Parathyroid adenoma (tissue), 2 donors: Measurements from ENCODE around the gene CD79B.

Experiments
- H2AFZ ChIP-seq: fragments of 300-600 bp; sonication (generic); one replicate; pipeline ENCODE4 v1.7.0; 2017; ENCODE audit warnings: antibody characterized with exemption, mild to moderate bottlenecking
- H3K27ac ChIP-seq: fragments of 300-600 bp; sonication (generic); one replicate; pipeline ENCODE4 v1.7.0; 2017
- H3K27me3 ChIP-seq: fragments of 300-600 bp; sonication (generic); one replicate; pipeline ENCODE4 v1.7.0; 2017; ENCODE audit warnings: low read length; ENCODE audit not compliant: control insufficient read depth, insufficient read depth
- H3K36me3 ChIP-seq: fragments of 300-600 bp; sonication (generic); one replicate; pipeline ENCODE4 v1.7.0; 2017; ENCODE audit warnings: low read length; ENCODE audit not compliant: control insufficient read depth, insufficient read depth
- H3K4me1 ChIP-seq: fragments of 300-600 bp; sonication (generic); one replicate; pipeline ENCODE4 v1.7.0; 2017; ENCODE audit warnings: control low read depth
- H3K4me2 ChIP-seq: fragments of 300-600 bp; sonication (generic); one replicate; pipeline ENCODE4 v1.7.0; 2017; ENCODE audit warnings: low read length
- H3K4me3 ChIP-seq: fragments of 300-600 bp; sonication (generic); one replicate; pipeline ENCODE4 v1.7.0; 2017; ENCODE audit warnings: low read depth, low read length
- H3K79me2 ChIP-seq: fragments of 300-600 bp; sonication (generic); one replicate; pipeline ENCODE4 v1.7.0; 2017; ENCODE audit warnings: control low read depth
- H3K9ac ChIP-seq: fragments of 300-600 bp; sonication (generic); one replicate; pipeline ENCODE4 v1.7.0; 2017; ENCODE audit warnings: mild to moderate bottlenecking
- H3K9me3 ChIP-seq: fragments of 300-600 bp; sonication (generic); one replicate; pipeline ENCODE4 v1.7.0; 2017; ENCODE audit warnings: low read length; ENCODE audit not compliant: control insufficient read depth
- TF ChIP-seq, protein P1 (sequence below): fragments of 300-600 bp; sonication (generic); IDR thresholded peaks from one replicate; pipeline ENCODE4 v1.7.0; 2017; ENCODE audit warnings: antibody characterized with exemption, mild to moderate bottlenecking
- donor health status: primary hyperparathyroidism.

CD79B gene

DNA sequence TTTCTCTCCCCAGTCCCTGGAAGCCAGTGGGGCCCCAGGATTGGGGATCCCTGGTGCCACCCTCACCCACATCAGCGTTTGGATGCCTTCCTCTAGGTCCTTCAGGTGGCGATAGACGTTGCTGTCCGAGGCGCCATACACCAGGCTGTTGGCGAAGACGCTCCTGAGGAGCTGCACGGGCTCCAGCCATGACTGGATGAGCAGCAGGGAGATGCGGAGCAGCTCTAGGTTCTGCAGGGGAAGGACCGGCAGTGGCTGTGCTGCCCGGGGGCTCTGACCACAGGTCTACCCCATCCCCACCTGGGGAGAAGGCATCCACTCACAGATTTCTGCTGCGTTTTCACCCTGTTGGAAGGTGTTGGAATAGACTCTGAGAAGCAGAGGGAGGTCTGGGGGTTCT is 51.4 kb downstream of the CD79B start:
- Histone ChIP-seq H3K4me1 (no peaks in the 10 kb centered on the region), H3K4me2 (no peak overlapping the region), H3K27me3 (no peaks in the 10 kb centered on the region), H3K9ac (no peak overlapping the region), H3K79me2 (no peaks in the 10 kb centered on the region), H3K36me3 (no peaks in the 10 kb centered on the region), H3K4me3 (no peak overlapping the region), H3K9me3 (no peaks in the 10 kb centered on the region), H3K27ac (no peak overlapping the region), H2AFZ (no peak overlapping the region)
- TF ChIP-seq, protein P1, sequence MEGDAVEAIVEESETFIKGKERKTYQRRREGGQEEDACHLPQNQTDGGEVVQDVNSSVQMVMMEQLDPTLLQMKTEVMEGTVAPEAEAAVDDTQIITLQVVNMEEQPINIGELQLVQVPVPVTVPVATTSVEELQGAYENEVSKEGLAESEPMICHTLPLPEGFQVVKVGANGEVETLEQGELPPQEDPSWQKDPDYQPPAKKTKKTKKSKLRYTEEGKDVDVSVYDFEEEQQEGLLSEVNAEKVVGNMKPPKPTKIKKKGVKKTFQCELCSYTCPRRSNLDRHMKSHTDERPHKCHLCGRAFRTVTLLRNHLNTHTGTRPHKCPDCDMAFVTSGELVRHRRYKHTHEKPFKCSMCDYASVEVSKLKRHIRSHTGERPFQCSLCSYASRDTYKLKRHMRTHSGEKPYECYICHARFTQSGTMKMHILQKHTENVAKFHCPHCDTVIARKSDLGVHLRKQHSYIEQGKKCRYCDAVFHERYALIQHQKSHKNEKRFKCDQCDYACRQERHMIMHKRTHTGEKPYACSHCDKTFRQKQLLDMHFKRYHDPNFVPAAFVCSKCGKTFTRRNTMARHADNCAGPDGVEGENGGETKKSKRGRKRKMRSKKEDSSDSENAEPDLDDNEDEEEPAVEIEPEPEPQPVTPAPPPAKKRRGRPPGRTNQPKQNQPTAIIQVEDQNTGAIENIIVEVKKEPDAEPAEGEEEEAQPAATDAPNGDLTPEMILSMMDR, result no peak
